Mammary epithelial cell (primary cell): ENCODE data around the gene ULK3.

Source experiments
- CTCF ChIP-seq, 2 donors: IDR thresholded peaks in 1 of 2; conservative IDR thresholded peaks in 1 of 2; 2 replicates each; pipeline ENCODE4 v1.5.1; 2011 to 2012; ENCODE audit warnings: inconsistent platforms in 2 of 2, low read length in 2 of 2, mild to moderate bottlenecking in 2 of 2, control low read depth in 1 of 2, low read depth in 1 of 2; ENCODE audit not compliant: insufficient read depth in 1 of 2; ENCODE audit errors: extremely low read depth in 1 of 2
- EZH2 ChIP-seq: IDR thresholded peaks from 2 replicates; pipeline ENCODE4 v1.6.1; 2012; ENCODE audit warnings: low read length, inconsistent platforms, borderline replicate concordance

- TF ChIP-seq EZH2 (no peak), CTCF (conservative IDR thresholded peaks at IDR 0.05 in 1 of 2, IDR thresholded peaks at IDR 0.05 in 1 of 2; ENCODE audit: extremely low read depth in 1 of 2, insufficient read depth in 1 of 2, low read depth in 1 of 2, low read length in 2 of 2) (no peak)
Measured at GRCh38 chr15:74830868-74831267, 12.1 kb downstream of the ULK3 start.
